HepG2 (cell line): ENCODE data around the gene SAMD10. TPM values are rescaled to one million over a fixed set of nuclear protein-coding genes. Genes with fewer than 3 reads are reported as not detected.
A peak's percentile ranks its signal among the peaks of the same experiment; 100 is the strongest.

ENCODE experiments used
- BCL3 ChIP-seq: sonication (generic); formaldehyde crosslinking; IDR thresholded peaks from 2 replicates; pipeline ENCODE4 v1.5.1; 2020; ENCODE audit warnings: mild to moderate bottlenecking, missing genetic modification reagents, moderate library complexity
- CBFB ChIP-seq: sonication (generic); formaldehyde crosslinking; IDR thresholded peaks from 2 replicates; pipeline ENCODE4 v1.4.0; 2020; ENCODE audit warnings: missing genetic modification reagents
- ETV6 ChIP-seq: sonication (generic); formaldehyde crosslinking; conservative IDR thresholded peaks from 2 replicates; pipeline ENCODE4 v1.4.0; 2020; ENCODE audit warnings: missing genetic modification reagents
- FOSL2 ChIP-seq: sonication (generic); formaldehyde crosslinking; IDR thresholded peaks from 2 replicates; pipeline ENCODE4 v1.4.0; 2020; ENCODE audit warnings: missing genetic modification reagents
- HDAC2 ChIP-seq: sonication (generic); formaldehyde crosslinking; IDR thresholded peaks from 2 replicates; pipeline ENCODE4 v1.4.0; 2020; ENCODE audit warnings: missing genetic modification reagents
- HMGA1 ChIP-seq: sonication (generic); formaldehyde crosslinking; conservative IDR thresholded peaks from 2 replicates; pipeline ENCODE4 v1.4.0; 2020; ENCODE audit warnings: missing genetic modification reagents
- HNRNPLL ChIP-seq: fragments of 200-400 bp; formaldehyde crosslinking; IDR thresholded peaks from 2 replicates; pipeline ENCODE4 v1.6.1; 2017; ENCODE audit warnings: mild to moderate bottlenecking, low read depth, low read length; ENCODE audit not compliant: poor library complexity, severe bottlenecking
- IKZF1 ChIP-seq: fragments of 450-650 bp; IDR thresholded peaks from 2 replicates; pipeline ENCODE4 v1.7.1; 2016
- JUN ChIP-seq: sonication (generic); formaldehyde crosslinking; IDR thresholded peaks from 2 replicates; pipeline ENCODE4 v1.4.0; 2020; ENCODE audit warnings: mild to moderate bottlenecking, missing genetic modification reagents
- KLF11 ChIP-seq: IDR thresholded peaks from 2 replicates; pipeline ENCODE4 v1.6.1; 2016; ENCODE audit warnings: missing compliant biosample characterization
- NFYB ChIP-seq: sonication (generic); formaldehyde crosslinking; IDR thresholded peaks from 2 replicates; pipeline ENCODE4 v1.4.0; 2020; ENCODE audit warnings: missing genetic modification reagents
- POLR2A ChIP-seq, 2 experiments: IDR thresholded peaks; 2 replicates each; pipeline ENCODE4 v1.6.1; 2011; ENCODE audit warnings: low read depth in 2 of 2, low read length in 2 of 2, mild to moderate bottlenecking in 1 of 2, moderate library complexity in 1 of 2; ENCODE audit not compliant: insufficient read depth in 1 of 2
- PTBP1 ChIP-seq: fragments of 200-400 bp; formaldehyde crosslinking; IDR thresholded peaks from 2 replicates; pipeline ENCODE4 v1.6.1; 2018; ENCODE audit warnings: low read length, low read depth; ENCODE audit not compliant: poor library complexity, severe bottlenecking
- RBM22 ChIP-seq: fragments of 200-400 bp; formaldehyde crosslinking; optimal IDR thresholded peaks from 2 replicates; pipeline ENCODE3; 2017; ENCODE audit warnings: mild to moderate bottlenecking, low read length, moderate library complexity
- RFX3 ChIP-seq: IDR thresholded peaks from 2 replicates; pipeline ENCODE4 v1.6.1; 2016; ENCODE audit warnings: missing biosample characterization, missing genetic modification reagents
- SIN3B ChIP-seq: fragments of 150-350 bp; IDR thresholded peaks from 2 replicates; pipeline ENCODE4 v1.6.1; 2014; ENCODE audit warnings: low read length
- TAF1 ChIP-seq: sonication (generic); formaldehyde crosslinking; IDR thresholded peaks from 2 replicates; pipeline ENCODE4 v1.4.0; 2020; ENCODE audit warnings: missing genetic modification reagents
- TFDP2 ChIP-seq: sonication (generic); formaldehyde crosslinking; IDR thresholded peaks from 2 replicates; pipeline ENCODE4 v1.4.0; 2020; ENCODE audit warnings: missing genetic modification reagents
- ZMAT3 ChIP-seq: sonication (generic); formaldehyde crosslinking; conservative IDR thresholded peaks from 2 replicates; pipeline ENCODE4 v1.7.0; 2021; ENCODE audit warnings: missing genetic modification reagents
- ZNF335 ChIP-seq: sonication (generic); formaldehyde crosslinking; IDR thresholded peaks from 2 replicates; pipeline ENCODE4 v1.4.0; 2020; ENCODE audit warnings: missing genetic modification reagents
- ZNF496 ChIP-seq: sonication (generic); formaldehyde crosslinking; IDR thresholded peaks from 2 replicates; pipeline ENCODE4 v1.8.1; 2023; ENCODE audit warnings: mild to moderate bottlenecking, moderate library complexity, missing genetic modification reagents; ENCODE audit not compliant: insufficient replicate concordance
- ZSCAN12 ChIP-seq: sonication (generic); formaldehyde crosslinking; IDR thresholded peaks from 2 replicates; pipeline ENCODE4 v1.9.0; 2021; ENCODE audit warnings: mild to moderate bottlenecking, missing genetic modification reagents
- polyA plus RNA-seq, 8 experiments: library from polyadenylated mRNA; depleted of rRNA in 3 of 8; stranded (reverse) in 7 of 8; unstranded in 1 of 8; fragments of >200 nt; fragmentation: Illumina TruSeq in 4 of 8; extraction: Trizol in 4 of 8; gene quantifications; 2 replicates each; pipeline versions ENCODE4 v1.2.1 to v1.2.3, GENCODE V29; 2011 to 2016; ENCODE audit warnings: low read depth in 4 of 8, missing spikeins in 1 of 8, mixed read lengths in 1 of 8; ENCODE audit not compliant: insufficient read depth in 1 of 8
- total RNA-seq, 5 experiments: library from RNA; depleted of rRNA; stranded (reverse); fragments of >200 nt; fragmentation: Illumina TruSeq; extraction: Trizol; gene quantifications; 2 replicates each; pipeline ENCODE4 v1.2.3, GENCODE V29; 2016; ENCODE audit warnings: low read depth in 1 of 5
- TF ChIP-seq, protein P1 (sequence below): sonication (generic); formaldehyde crosslinking; conservative IDR thresholded peaks from 2 replicates; pipeline ENCODE4 v1.4.0; 2020; ENCODE audit warnings: missing genetic modification reagents
- TF ChIP-seq, protein P2 (sequence below): sonication (generic); formaldehyde crosslinking; IDR thresholded peaks from 2 replicates; pipeline ENCODE4 v1.5.1; 2020; ENCODE audit warnings: mild to moderate bottlenecking, missing genetic modification reagents, borderline replicate concordance
- TF ChIP-seq, protein P3 (sequence below): sonication (generic); formaldehyde crosslinking; IDR thresholded peaks from 2 replicates; pipeline ENCODE4 v1.5.0; 2020; ENCODE audit warnings: mild to moderate bottlenecking, missing genetic modification reagents

SAMD10 gene
- total and polyA plus RNA-seq, 2 of the 13 experiments (the other 11 are each of a cell fraction or from before 2014, with no cell fraction given) = 6.1 to 11.0 TPM

DNA sequence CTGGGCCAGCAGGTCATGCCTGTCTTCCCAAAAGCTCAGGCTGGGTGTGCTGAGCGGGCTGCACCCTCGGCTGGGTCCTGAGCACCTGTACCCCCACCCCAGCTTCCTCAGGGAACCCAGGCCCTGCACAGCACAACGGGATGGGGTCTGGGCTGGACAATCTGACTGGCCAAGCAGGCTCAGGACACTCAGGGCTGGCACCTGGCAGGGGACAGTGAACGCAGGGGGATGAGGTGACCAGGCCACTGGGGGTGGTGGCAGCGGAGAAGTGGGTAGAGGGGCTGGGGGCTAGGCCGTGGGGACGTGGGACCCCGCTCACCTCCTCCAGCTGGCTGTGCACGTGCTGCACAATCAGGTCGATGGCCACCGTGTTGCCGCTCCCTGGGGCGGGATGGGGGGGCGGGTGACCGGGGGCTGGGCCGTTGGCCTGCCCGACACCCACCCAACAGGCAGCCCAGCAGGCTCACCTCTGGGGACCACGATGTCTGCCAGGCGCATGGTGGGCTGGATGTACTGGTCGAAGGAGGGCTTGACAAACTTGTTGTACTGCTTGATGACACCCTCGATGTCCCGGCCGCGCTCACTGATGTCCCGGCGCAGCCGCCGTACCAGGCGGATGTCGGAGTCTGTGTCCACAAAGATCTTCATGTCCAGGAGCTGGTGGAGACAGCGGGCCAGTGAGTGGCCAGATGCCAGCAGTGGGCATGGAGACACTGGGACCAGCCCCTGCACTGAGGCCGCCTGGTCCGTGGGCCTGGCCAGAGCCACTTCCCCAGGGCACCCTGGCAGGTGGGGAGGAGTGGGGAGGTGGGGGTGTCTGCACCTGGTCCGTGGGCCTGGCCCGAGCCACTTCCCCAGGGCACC is 35.1 kb downstream of the SAMD10 start (continued):
- TF ChIP-seq PTBP1 = no peak
- no peak for TF ChIP-seq JUN
- TF ChIP-seq RFX3 (CRISPR knock-in tag) = no peak
- TF ChIP-seq, protein P1, sequence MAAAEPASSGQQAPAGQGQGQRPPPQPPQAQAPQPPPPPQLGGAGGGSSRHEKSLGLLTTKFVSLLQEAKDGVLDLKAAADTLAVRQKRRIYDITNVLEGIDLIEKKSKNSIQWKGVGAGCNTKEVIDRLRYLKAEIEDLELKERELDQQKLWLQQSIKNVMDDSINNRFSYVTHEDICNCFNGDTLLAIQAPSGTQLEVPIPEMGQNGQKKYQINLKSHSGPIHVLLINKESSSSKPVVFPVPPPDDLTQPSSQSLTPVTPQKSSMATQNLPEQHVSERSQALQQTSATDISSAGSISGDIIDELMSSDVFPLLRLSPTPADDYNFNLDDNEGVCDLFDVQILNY = no peak
- no peak for TF ChIP-seq ZSCAN12 (CRISPR knock-in tag)
- no peak for TF ChIP-seq HDAC2 (CRISPR knock-in tag)
- peak; percentile 12 for TF ChIP-seq RBM22
- no peak for TF ChIP-seq KLF11 (CRISPR knock-in tag)
- TF ChIP-seq HNRNPLL = peak; percentile 17
- no peak for TF ChIP-seq TAF1 (CRISPR knock-in tag)
- no peak for TF ChIP-seq BCL3 (CRISPR knock-in tag)
- no peak for TF ChIP-seq IKZF1
- TF ChIP-seq ZNF335 (CRISPR knock-in tag) = no peak
- 0 out of 2 replicates have a peak, but pooled peaks have one; percentile 0 for TF ChIP-seq FOSL2
- TF ChIP-seq, protein P2, sequence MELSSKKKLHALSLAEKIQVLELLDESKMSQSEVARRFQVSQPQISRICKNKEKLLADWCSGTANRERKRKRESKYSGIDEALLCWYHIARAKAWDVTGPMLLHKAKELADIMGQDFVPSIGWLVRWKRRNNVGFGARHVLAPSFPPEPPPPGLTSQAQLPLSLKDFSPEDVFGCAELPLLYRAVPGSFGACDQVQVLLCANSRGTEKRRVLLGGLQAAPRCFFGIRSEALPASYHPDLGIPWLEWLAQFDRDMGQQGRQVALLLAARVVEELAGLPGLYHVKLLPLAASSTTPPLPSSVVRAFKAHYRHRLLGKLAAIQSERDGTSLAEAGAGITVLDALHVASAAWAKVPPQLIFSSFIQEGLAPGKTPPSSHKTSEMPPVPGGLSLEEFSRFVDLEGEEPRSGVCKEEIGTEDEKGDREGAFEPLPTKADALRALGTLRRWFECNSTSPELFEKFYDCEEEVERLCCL (CRISPR knock-in tag) = no peak
- no peak for TF ChIP-seq HMGA1 (CRISPR knock-in tag)
- TF ChIP-seq SIN3B = no peak
- no peak for TF ChIP-seq CBFB (CRISPR knock-in tag)
- peak in 1 of 2 experiments; percentile 19; a peak in 1 of 4 replicates for TF ChIP-seq POLR2A (IDR thresholded peaks at IDR 0.05; ENCODE audit: insufficient read depth in 1 of 2, low read depth in 2 of 2, low read length in 2 of 2)
- no peak for TF ChIP-seq ZNF496 (CRISPR knock-in tag)
- TF ChIP-seq, protein P3, sequence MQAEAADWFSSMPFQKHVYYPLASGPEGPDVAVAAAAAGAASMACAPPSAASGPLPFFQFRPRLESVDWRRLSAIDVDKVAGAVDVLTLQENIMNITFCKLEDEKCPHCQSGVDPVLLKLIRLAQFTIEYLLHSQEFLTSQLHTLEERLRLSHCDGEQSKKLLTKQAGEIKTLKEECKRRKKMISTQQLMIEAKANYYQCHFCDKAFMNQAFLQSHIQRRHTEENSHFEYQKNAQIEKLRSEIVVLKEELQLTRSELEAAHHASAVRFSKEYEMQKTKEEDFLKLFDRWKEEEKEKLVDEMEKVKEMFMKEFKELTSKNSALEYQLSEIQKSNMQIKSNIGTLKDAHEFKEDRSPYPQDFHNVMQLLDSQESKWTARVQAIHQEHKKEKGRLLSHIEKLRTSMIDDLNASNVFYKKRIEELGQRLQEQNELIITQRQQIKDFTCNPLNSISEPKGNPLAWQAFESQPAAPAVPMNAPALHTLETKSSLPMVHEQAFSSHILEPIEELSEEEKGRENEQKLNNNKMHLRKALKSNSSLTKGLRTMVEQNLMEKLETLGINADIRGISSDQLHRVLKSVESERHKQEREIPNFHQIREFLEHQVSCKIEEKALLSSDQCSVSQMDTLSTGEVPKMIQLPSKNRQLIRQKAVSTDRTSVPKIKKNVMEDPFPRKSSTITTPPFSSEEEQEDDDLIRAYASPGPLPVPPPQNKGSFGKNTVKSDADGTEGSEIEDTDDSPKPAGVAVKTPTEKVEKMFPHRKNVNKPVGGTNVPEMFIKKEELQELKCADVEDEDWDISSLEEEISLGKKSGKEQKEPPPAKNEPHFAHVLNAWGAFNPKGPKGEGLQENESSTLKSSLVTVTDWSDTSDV (CRISPR knock-in tag) = no peak
- no peak for TF ChIP-seq NFYB (CRISPR knock-in tag)
- TF ChIP-seq ETV6 (CRISPR knock-in tag) = no peak
- no peak for TF ChIP-seq ZMAT3
- no peak for TF ChIP-seq TFDP2 (CRISPR knock-in tag)
